ENCODE data around the gene FXYD1.

GRCh38 chr19:35144600-35145436 lies 6.2 kb downstream of the FXYD1 start:
- TF ChIP-seq, protein P1, sequence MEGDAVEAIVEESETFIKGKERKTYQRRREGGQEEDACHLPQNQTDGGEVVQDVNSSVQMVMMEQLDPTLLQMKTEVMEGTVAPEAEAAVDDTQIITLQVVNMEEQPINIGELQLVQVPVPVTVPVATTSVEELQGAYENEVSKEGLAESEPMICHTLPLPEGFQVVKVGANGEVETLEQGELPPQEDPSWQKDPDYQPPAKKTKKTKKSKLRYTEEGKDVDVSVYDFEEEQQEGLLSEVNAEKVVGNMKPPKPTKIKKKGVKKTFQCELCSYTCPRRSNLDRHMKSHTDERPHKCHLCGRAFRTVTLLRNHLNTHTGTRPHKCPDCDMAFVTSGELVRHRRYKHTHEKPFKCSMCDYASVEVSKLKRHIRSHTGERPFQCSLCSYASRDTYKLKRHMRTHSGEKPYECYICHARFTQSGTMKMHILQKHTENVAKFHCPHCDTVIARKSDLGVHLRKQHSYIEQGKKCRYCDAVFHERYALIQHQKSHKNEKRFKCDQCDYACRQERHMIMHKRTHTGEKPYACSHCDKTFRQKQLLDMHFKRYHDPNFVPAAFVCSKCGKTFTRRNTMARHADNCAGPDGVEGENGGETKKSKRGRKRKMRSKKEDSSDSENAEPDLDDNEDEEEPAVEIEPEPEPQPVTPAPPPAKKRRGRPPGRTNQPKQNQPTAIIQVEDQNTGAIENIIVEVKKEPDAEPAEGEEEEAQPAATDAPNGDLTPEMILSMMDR (IDR thresholded peaks at IDR 0.05 in 8 of 11, conservative IDR thresholded peaks at IDR 0.05 in 3 of 11): no peak
- no peak for TF ChIP-seq POLR2A (IDR thresholded peaks at IDR 0.05)

All from spleen (tissue), 7 donors.